GM21576 (cell line): ENCODE results near the gene MMP20.
"Not testable (repeated sequence)": the region's sequence is repeated elsewhere in the genome, so short reads cannot be mapped to it uniquely, and the experiment has no call there.

Experiments used
- ATAC-seq: cut with Tn5 transposase; IDR thresholded peaks from one replicate; pipeline ENCODE4 v1.9.1; 2021; ENCODE audit warnings: mild to moderate bottlenecking, moderate library complexity; ENCODE audit not compliant: unreplicated experiment

MMP20 gene, protein sequence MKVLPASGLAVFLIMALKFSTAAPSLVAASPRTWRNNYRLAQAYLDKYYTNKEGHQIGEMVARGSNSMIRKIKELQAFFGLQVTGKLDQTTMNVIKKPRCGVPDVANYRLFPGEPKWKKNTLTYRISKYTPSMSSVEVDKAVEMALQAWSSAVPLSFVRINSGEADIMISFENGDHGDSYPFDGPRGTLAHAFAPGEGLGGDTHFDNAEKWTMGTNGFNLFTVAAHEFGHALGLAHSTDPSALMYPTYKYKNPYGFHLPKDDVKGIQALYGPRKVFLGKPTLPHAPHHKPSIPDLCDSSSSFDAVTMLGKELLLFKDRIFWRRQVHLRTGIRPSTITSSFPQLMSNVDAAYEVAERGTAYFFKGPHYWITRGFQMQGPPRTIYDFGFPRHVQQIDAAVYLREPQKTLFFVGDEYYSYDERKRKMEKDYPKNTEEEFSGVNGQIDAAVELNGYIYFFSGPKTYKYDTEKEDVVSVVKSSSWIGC

DNA sequence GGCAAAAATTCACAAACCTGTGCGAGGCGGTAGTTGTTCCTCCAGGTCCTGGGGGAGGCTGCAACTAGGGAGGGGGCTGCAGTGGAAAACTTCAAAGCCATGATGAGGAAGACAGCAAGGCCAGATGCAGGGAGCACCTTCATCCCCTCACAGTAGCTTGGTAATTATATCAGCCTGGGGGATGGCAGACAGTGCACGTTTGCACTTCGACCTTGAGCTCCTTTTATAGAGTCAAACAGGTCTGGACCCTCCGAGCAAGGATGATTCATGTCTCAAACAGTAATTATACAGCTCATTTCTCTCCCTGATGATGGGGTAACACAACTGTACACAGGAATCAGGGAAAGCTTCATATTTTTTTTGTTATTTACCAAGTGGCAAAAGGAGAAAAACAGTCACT, at the start of gene MMP20:
Gene MMP20, minus strand, starts transcription at position 156 of the 400 bp plus-strand sequence. Its CDS starts 13 bp downstream, at position 143.
- ATAC-seq, result no peak

DNA sequence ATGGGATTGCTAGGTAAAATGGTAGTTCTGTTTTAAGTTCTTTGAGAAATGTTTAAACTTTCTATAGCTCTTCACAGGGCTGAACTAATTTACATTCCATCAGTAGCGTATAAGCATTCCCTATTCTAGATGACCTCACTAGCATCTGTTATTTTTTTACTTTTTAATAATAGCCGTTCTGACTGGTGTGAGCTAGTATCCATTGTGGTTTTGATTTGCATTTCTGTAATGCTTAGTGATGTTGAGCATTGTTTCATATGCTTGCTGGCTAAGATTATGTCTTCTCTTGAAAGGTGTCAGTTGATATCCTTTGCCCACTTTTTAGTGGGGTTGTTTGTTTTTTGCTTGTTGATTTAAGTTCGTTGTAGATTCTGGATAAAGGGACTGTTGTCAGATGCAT, 44.5 kb upstream of the MMP20 start:
- ATAC-seq, result peak; percentile 61

DNA sequence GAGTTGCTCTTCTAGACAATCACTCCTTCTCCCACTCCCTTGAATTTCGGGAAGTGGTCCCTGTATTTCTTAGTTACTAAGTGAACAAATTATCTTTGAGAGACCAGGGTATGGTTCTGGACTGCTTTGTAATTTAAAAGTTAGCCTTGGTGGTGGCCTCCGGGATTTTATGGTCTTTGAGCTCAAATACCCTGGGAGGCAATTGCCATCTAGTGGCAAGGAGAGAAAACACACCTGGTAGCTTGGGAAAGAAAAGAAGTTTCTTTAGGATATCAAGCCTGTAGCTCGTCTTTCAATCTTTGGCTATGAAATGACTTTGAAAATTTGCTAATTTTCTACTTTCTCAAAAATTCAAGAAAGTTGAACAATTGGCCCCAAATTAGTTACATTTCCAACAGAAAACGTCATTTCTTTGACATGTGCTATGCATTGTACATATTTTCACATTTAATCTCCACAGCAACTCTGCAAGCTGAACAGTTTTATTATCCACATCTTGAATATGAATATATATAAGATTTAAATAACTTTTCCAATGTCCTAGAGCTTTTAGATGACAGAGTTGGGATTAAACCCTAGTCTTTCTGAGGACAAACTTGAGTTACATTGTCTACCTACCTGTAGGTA, 41.3 kb upstream of the MMP20 start:
- no peak for ATAC-seq

DNA sequence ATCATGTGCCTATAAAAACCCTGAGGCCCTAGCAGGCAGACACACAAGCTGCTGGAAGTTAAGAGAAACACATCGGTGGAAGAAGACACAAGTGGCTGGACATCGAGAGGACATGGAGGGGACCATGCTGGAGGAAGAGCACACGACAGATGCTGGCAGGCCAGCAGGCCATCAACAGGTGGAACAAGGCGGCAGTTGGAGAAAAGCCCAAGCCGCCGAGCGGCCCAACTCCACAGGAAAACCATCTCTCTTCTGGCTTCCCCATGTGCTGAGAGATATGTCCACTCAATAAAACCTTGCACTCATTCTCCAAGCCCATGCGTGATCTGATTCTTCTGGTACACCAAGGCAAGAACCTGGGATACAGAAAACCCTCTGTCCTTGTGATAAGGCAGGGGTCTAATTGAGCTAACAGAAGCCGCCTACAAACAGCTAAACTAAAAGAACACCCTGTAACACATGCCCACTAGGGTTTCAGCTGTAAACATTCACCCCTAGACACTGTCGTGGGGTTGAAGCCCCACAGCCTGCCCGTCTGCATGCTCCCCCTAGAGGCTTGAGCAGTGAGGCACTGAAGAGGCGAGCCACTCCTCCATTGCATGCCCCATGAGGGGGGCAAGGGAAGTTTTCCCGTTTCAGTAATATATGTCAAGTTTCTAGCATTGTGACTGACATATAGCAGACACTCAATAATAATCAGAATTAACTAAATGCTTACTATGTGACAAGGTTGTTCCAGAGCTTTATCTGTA, 39.0 kb upstream of the MMP20 start:
- ATAC-seq, result peak; percentile 48

DNA sequence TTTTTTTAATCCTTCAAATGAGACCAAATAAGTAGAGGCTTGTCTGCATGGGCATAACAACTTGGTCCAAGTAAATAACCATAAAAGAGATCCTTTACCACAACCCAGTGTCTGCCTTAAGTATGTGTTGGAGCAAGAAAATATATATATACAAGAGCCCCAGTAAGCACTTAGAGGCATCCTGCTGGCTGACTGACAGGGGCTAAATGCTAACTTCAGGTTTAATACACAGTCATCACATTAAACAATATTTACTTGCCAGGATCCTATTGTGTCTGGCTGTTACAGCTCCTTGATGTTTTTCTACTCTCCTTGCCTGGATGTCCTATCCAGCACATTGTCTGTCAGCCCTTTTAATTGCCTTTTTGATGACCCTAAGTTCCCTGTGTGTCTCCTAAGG, 37.5 kb upstream of the MMP20 start:
- ATAC-seq, result no peak

DNA sequence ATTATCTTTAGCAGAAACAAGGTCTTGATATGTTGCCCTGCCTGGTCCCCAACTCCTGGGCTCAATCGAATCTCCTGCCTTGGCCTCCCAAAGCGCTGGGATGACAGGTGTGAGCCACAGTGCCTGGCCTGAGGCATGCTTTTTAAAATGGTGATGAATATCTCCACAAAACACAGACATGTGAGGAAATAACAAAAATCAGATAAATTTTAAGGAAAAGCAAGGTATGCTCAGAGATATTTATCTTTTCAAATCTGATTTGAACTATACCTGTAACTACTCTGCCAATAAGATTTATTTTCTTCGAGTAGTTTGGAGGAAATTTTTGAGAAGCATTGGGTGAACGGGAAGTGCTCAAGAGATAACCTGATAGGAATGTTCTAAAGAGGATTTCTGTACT, 35.9 kb upstream of the MMP20 start:
- no peak for ATAC-seq

DNA sequence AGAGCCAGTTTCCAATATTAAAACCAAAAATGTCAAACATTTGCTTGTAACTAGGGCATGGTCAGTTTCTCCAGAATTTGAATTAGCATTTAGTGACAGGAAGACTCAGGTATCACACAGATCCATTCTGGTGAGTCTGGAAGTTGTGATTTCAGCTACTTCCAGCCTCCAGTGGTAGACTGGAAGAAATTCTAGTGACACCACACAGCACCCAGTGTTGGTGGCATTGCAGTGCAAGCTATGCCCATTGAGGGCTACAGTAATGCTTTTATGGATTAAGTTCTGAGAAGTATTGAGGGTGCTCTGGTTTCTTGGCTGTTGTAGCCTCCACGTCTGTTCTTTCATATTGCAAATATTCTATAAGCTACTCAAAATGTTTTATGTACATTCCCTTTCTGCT, 31.4 kb upstream of the MMP20 start:
- ATAC-seq, result no peak

DNA sequence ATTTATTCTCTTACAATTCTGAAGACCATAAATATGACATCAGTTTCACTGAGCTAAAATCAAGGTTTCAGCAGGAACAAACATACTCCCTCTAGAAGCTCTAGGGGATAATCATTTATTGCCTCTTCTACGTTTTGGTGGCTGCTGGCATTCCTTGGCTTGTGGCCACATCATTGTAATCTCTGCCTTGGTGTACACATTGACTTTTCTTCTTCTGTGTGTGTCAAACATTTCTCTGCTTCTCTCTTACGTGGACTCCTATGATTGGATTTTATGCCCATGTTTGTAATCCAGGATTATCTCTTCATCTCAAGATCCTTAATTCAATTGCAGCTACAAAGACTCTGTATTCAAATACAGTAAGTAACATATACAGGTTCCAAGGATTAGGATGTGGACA, 30.4 kb upstream of the MMP20 start:
- ATAC-seq, result no peak

DNA sequence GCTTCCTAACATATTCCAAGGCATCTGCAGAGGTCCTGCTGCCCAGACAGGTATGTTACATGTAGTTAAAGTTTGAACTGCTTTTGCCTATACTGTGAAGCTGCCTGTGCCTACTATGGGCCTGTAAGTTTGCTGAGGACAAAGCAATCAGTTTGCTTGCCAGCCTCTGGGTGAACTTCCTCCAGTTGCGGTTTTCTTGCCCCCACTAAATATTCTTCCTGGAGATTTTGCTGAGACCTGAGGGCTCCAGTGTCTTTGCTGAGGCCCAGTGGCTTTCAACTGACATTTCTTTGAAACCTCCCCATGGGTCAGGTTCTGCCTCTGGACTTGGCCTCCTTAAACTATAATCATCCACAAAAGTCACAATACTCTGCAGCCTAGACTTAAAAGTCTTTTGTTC, 29.6 kb upstream of the MMP20 start:
- no peak for ATAC-seq

DNA sequence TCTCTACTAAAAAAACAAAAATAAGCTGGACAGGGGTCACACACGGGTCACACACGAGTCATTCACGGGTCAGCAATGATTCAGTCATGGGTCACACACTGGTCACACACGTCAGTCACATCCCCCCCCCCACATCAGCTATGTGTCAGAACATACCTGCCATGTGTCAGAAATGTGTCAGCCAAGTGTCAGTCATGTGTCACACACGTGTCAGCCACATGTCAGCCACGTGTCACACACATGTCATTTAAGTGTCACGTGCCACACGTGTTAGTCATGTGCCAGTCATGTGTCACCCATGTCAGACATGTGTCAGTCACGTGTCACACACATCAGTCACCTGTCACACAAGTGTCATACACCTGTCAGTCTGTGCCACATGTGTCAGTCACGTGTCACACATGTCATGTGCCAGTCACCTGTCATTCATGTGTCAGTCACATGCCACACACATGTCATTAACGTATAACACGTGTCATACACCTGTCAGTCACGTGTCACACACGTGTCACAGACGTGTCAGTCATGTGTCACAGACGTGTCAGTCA, 28.7 kb upstream of the MMP20 start:
- no peak for ATAC-seq

DNA sequence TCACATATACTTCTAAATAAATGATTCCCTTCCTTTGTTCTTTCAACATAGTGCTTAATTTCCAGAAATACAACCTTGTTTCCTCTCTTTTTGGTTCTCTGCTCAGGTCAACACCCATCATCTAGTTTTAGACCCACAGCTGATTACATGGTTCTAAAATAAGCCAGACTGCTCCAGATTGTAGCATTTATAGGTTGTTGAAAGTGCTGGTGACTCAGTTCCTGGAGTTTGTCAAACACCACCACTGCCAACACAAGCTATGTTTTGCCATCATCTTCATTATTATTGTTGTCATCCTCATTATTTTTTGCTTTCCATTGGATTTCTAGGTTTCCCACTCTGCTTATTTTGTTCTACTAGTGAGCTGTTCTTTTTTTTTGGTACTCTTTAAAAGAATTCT, 22.3 kb upstream of the MMP20 start:
- ATAC-seq, result no peak

DNA sequence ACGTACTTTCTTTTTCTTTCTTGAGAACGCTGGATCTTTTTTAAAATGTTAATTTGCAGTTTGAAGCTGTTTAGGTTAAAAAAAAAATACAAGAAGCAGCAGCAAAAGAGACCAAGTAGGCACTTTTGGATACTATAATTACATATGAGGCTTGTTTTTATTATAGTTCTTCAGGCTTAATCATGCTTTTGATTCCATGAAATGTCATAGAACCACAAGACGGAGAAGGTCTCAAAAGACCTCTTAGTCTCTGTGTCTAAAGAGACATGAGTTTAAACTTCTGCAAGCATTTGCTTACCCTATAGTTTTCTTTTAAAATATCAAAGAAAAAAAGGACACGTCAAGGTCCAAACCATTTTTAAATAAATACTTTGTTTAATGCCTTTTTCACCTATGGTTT, 18.8 kb upstream of the MMP20 start:
- ATAC-seq, result no peak

DNA sequence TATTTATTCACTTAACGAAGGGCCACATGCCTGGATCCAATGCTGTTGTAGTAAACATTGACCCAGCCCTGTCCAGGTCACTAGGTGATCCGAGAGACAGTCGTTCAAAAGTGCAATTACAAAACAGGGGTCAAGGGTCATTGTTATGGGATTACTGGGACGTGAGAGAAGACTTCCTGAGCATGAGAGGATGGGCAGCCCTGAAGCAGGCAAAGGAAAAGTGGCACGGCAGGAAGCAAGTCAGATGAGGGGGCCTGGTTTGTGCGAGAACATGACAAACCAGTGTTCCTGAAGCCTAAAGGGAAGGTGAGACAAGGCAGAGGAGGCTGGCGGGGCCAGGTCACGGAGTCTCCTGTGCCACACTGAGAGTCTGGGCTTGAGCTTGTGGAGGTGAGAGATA, 15.8 kb upstream of the MMP20 start:
- no peak for ATAC-seq

DNA sequence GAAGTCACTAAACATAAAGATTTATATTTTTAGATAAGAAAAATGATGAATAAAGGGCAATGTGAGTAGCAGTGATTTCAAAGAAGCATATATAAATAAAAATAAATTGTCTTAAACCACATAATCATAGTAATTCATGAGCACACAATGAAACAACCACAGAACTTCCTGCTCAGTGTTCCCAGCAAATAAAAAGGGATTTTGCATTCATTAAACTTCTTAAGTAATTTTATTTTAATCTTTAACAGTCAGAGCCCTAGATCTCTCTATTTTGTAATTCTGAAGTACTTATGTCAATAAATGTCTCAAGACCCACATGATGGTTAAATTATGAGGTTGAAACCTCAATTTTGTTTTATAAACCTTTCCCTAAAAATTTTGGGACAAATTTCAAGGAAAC, 14.5 kb upstream of the MMP20 start:
- no peak for ATAC-seq

DNA sequence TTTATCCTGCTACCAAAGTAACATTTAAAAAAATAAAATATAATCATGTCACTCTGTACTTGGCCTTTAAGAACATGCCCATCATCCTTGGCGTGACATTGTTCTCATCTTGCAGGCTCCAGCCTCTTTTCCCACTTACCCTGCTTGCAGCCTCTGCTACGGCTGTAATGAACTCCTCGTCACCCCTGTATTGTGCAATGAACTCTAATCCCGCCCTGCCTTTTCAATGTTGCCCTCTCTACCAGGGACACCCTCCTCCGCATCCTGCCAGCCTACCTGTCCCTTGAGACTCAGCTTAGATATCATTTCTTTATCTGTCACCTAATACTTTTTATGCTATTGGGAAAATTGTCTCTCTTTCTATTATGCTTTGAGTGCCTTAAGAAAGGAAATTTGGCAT, 12.6 kb upstream of the MMP20 start:
- ATAC-seq, result no peak

DNA sequence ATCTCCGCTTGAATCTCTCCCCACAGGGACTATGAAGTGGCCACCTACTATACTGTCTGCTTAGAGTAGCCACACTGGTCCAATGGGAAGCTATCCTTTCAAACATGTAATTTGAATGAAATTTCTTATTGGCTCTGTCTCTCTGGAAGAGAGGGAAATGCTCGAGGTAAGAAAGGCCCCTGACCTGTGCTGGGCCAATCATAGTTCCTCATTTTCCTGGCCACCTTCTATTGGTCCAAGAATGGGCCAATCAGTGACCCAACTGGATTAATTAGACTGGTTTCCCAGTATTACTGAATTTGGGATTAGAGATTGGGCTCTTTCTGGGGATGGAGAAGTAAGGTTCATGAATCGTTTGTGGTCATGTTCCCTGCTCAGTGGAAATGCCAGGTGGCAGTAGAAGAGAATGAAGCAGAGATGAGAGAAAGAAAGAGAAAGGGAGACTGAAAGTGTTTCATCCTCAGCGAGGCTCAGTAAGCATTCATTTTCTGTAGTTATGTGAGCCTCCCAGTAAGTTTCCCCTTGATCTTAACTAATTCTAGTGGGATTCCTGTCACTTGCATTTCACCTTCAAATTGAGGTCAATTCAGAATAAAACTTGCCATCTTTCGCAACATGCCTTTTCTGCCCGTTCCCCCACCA, 8.4 kb upstream of the MMP20 start:
- no peak for ATAC-seq

DNA sequence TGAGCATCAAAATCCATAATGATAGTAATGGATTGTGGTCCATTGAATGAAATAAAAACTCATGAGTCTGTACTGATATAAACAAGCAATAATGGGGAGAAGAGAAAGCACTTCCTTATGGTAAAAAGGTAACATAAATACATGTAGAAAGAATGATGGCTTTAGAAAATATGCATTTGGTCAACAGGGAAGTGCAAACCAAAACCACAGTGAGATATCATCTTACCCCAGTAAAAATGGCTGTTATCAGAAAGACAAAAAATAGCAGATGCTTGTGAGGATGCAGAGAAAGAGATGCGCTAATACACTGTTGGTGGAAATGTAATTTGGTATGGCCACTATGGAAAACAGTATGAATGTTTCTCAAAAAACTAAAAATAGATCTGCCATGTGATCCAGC, 6.9 kb upstream of the MMP20 start:
- ATAC-seq, result no peak

DNA sequence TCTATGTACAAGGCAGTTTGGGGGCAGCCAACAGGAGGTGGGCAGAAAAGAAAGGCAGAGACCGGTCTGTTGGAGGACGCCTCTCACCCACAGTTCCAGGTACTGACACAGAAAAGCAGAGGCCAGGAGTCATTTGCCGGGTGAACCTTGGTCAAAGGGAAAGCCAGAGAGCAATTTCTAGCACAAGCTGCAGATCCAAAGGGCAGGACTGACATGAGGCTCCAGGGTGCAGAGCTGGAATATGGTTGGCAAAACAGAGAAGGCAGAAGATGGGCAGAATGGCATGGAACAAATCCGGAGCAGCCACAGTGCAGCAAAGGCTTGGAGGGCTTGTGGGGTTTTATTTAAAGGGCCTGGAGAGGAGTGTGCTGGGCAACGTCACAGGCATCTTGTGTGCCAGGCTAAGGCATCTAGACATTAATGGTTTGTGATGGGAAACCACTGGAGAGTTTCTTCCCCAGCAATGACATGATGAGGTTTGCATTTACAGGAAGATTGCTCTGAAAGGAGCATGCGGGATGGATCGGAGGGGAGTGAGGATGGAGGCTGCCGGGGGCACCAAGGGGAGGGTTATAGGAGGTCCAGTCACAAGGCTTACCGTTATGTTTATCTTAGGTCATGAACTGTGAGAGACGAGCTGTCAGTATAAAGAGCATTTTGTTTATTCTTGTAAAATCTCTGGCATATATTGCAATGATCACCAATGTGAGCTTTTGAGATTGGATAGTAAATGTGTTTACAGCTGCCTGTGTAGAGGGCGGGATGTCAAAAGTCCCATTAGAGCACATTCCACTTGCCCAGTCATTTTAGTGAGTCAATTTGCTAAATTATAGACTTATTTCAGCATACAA, 5.7 kb upstream of the MMP20 start:
- ATAC-seq, result no peak

DNA sequence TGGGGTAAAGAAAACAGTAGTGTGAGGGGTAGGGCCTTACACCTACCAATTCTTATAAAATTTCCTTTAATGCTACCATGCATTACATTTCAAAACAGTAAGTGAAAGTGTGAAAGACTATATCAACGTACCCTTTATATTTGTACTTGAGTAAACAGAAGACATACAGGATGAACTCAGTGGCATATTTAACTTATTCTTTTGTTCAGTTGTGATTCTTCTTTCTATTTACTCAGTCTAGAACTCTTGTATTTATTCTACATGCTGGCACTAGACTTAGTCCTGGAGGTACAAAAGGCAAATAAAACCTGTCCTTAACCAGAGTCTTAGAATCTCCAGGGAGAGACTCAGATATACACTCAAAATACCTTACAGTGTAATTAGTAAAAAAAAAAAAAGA, 4.8 kb upstream of the MMP20 start:
- not testable (repeated sequence) for ATAC-seq

DNA sequence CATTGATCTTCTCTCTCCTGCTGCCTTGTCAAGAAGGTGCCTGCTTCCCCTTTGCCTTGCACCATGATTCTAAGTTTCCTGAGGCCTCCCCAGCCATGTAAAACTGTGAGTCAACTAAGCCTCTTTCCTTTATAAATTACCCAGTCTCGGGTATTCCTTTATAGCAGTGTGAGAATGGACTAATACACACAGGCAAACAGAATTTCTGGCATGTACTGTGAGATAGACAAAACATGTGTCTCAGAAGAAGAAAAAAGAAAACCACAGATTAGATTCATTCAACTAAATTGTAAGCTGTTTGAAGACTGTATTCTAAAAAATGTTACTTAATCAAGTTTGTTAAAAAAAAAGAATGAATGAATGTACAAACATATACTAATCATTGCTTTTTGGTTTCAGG, 1.5 kb upstream of the MMP20 start:
- ATAC-seq, result no peak
